Upper lobe of left lung (tissue), 4 donors: ENCODE results near the gene CHRND.

Source experiments
- CTCF ChIP-seq, 6 experiments: fragments of 450-650 bp in 4 of 6; fragments of 200-600 bp in 2 of 6; sonication (generic) in 2 of 6; IDR thresholded peaks; one replicate each; pipeline ENCODE4 v1.5.1; 2016 to 2019; ENCODE audit warnings: antibody characterized with exemption in 6 of 6
- EP300 ChIP-seq, 4 donors: sonication (generic); formaldehyde crosslinking; IDR thresholded peaks; one replicate each; pipeline ENCODE4 v1.5.1; 2017; ENCODE audit warnings: antibody characterized with exemption in 4 of 4, control low read depth in 2 of 4
- POLR2A ChIP-seq, 4 donors: fragments of 450-650 bp; IDR thresholded peaks; one replicate each; pipeline ENCODE4 v1.5.1; 2016 to 2017; ENCODE audit warnings: antibody characterized with exemption in 4 of 4, mild to moderate bottlenecking in 2 of 4
- POLR2AphosphoS5 ChIP-seq, 2 donors: sonication (generic); formaldehyde crosslinking; IDR thresholded peaks; one replicate each; pipeline ENCODE4 v1.5.1; 2017; ENCODE audit warnings: antibody characterized with exemption in 2 of 2

GRCh38 chr2:232477751-232478510, 48.0 kb upstream of the CHRND start:
- TF ChIP-seq CTCF (IDR thresholded peaks at IDR 0.05) (no peak), POLR2AphosphoS5 (IDR thresholded peaks at IDR 0.05) (no peak), POLR2A (IDR thresholded peaks at IDR 0.05) (no peak), EP300 (IDR thresholded peaks at IDR 0.05) (no peak)
